Large intestine (tissue), 3 donors: ENCODE results near the gene DEAF1. TPM values are rescaled to one million over a fixed set of nuclear protein-coding genes. Genes with fewer than 3 reads are reported as not detected.
A peak's percentile ranks its signal among the peaks of the same experiment; 100 is the strongest.

ENCODE experiments used
- DNase-seq, 2 donors: peaks; one replicate each; pipeline versions ENCODE4 v3.0.0 to v3.0.0-alpha.2; 2013
- H3K27ac ChIP-seq: one replicate; pipeline ENCODE4 v1.5.1; 2013; ENCODE audit warnings: low read length
- H3K27me3 ChIP-seq: 2 replicates; pipeline ENCODE4 v1.6.1; 2013; ENCODE audit warnings: low read length; ENCODE audit not compliant: control insufficient read depth, insufficient read depth
- H3K36me3 ChIP-seq: 2 replicates; pipeline ENCODE4 v1.6.1; 2013; ENCODE audit warnings: low read length; ENCODE audit not compliant: control insufficient read depth, insufficient read depth
- H3K4me1 ChIP-seq: one replicate; pipeline ENCODE4 v1.6.1; 2013; ENCODE audit warnings: low read length; ENCODE audit not compliant: control insufficient read depth, insufficient read depth
- H3K4me3 ChIP-seq: one replicate; pipeline ENCODE4 v1.5.1; 2013; ENCODE audit warnings: low read length
- H3K9me3 ChIP-seq: one replicate; pipeline ENCODE4 v1.6.1; 2013; ENCODE audit warnings: mild to moderate bottlenecking, low read depth, low read length, moderate library complexity; ENCODE audit not compliant: control insufficient read depth
- WGBS: methylation state at CpG from one replicate; pipeline ENCODE4 v1.1.5; 2013; ENCODE audit warnings: low lambda C conversion rate; ENCODE audit not compliant: insufficient coverage; 5-methylcytosine and 5-hydroxymethylcytosine counted together
- polyA plus RNA-seq: library from polyadenylated mRNA; unstranded; fragments of 120-200 nt; gene quantifications from one replicate; pipeline ENCODE4 v1.2.1, GENCODE V29; 2013

DEAF1 gene
- polyA plus RNA-seq, 1 donor = 24.1 TPM

- Histone ChIP-seq H3K27me3 (peaks cover 47% of the 10 kb centered on the region), H3K27ac (no peak within 1 kb of the TSS), H3K4me1 (peaks cover 21% of the 10 kb centered on the region), H3K36me3 (no peaks in the 10 kb centered on the region), H3K4me3 (no peak within 1 kb of the TSS), H3K9me3 (peaks cover 8% of the 10 kb centered on the region)
- DNase-seq = peak in 1 of 2 donors; percentile 53
- no CpG with 5 or more reads among the region's 100 CpGs for WGBS
Observed at GRCh38 chr11:636511-637332, 58.3 kb downstream of the DEAF1 start, which contains the start of gene DRD4. DRD4 (plus strand) TSS chr11:637269; CDS start chr11:637305, 36 bp downstream.

- peaks cover 8% of the 10 kb centered on the region for H3K9me3 ChIP-seq
- H3K4me1 ChIP-seq = peaks cover 21% of the 10 kb centered on the region
- no CpG with 5 or more reads among the region's 22 CpGs for WGBS
- no peak for DNase-seq
- no peaks in the 10 kb centered on the region for H3K36me3 ChIP-seq
- H3K27me3 ChIP-seq = peaks cover 46% of the 10 kb centered on the region
- H3K27ac ChIP-seq = no peak overlapping the region
- H3K4me3 ChIP-seq = no peak overlapping the region
Observed at GRCh38 chr11:635945-636510, 59.0 kb downstream of the DEAF1 start.

- peaks cover 11% of the 10 kb centered on the region for H3K9me3 ChIP-seq
- 100% methylated on average over 1 of the region's 5 CpGs for WGBS
- no peak overlapping the region for H3K27ac ChIP-seq
- H3K4me3 ChIP-seq = no peak overlapping the region
- no peak for DNase-seq
- H3K4me1 ChIP-seq = peaks cover 5% of the 10 kb centered on the region
- peaks cover 7% of the 10 kb centered on the region for H3K27me3 ChIP-seq
- no peaks in the 10 kb centered on the region for H3K36me3 ChIP-seq
Observed at GRCh38 chr11:630871-631270, 64.2 kb downstream of the DEAF1 start.

- peaks cover 11% of the 10 kb centered on the region for H3K4me1 ChIP-seq
- no peaks in the 10 kb centered on the region for H3K36me3 ChIP-seq
- no peak overlapping the region for H3K27ac ChIP-seq
- H3K27me3 ChIP-seq = peaks cover 6% of the 10 kb centered on the region
- 46% methylated on average over 2 of the region's 10 CpGs for WGBS
- DNase-seq = peak in 1 of 2 donors; percentile 47
- H3K9me3 ChIP-seq = peaks cover 11% of the 10 kb centered on the region
- H3K4me3 ChIP-seq = no peak overlapping the region
Observed at GRCh38 chr11:629237-629583, 65.8 kb downstream of the DEAF1 start.

- peaks cover 5% of the 10 kb centered on the region for H3K36me3 ChIP-seq
- WGBS = no CpG with 5 or more reads among the region's 31 CpGs
- peaks cover 11% of the 10 kb centered on the region for H3K9me3 ChIP-seq
- H3K4me3 ChIP-seq = no peak overlapping the region
- H3K4me1 ChIP-seq = peaks cover 15% of the 10 kb centered on the region
- peak in 1 of 2 donors; percentile 2 for DNase-seq
- no peak overlapping the region for H3K27ac ChIP-seq
- peaks cover 6% of the 10 kb centered on the region for H3K27me3 ChIP-seq
Observed at GRCh38 chr11:628056-628455, 67.0 kb downstream of the DEAF1 start.

- Histone ChIP-seq H3K9me3 (peaks cover 11% of the 10 kb centered on the region), H3K4me3 (no peak overlapping the region), H3K27ac (no peak overlapping the region), H3K36me3 (peaks cover 9% of the 10 kb centered on the region), H3K4me1 (peaks cover 15% of the 10 kb centered on the region), H3K27me3 (peaks cover 6% of the 10 kb centered on the region)
- DNase-seq = peak in 1 of 2 donors; percentile 1
- no CpG with 5 or more reads among the region's 28 CpGs for WGBS
Observed at GRCh38 chr11:627308-627576, 67.8 kb downstream of the DEAF1 start.

GRCh38 chr11:626475-627307 lies 68.3 kb downstream of the DEAF1 start, which contains the start of gene SCT:
SCT (minus strand) TSS chr11:627181; CDS start chr11:627143, 38 bp downstream.
- peaks cover 20% of the 10 kb centered on the region for H3K4me1 ChIP-seq
- H3K9me3 ChIP-seq = peaks cover 11% of the 10 kb centered on the region
- peaks cover 14% of the 10 kb centered on the region for H3K36me3 ChIP-seq
- H3K27ac ChIP-seq = peak within 1 kb of the TSS; percentile 96
- H3K27me3 ChIP-seq = peaks cover 6% of the 10 kb centered on the region
- H3K4me3 ChIP-seq = peak within 1 kb of the TSS; percentile 73
- no CpG with 5 or more reads among the region's 72 CpGs for WGBS
- DNase-seq = peak in 1 of 2 donors; percentile 48

- peaks cover 28% of the 10 kb centered on the region for H3K4me1 ChIP-seq
- peak; percentile 76 to 90 for DNase-seq
- peaks cover 11% of the 10 kb centered on the region for H3K9me3 ChIP-seq
- WGBS = no CpG with 5 or more reads among the region's 22 CpGs
- H3K4me3 ChIP-seq = peak overlapping the region; percentile 73
- peaks cover 21% of the 10 kb centered on the region for H3K36me3 ChIP-seq
- peaks cover 6% of the 10 kb centered on the region for H3K27me3 ChIP-seq
- H3K27ac ChIP-seq = peak overlapping the region; percentile 96
Observed at GRCh38 chr11:625636-626268, 69.3 kb downstream of the DEAF1 start.

GRCh38 chr11:624705-625635 lies 70.1 kb downstream of the DEAF1 start, which contains the start of gene CDHR5:
CDHR5 (minus strand) TSS chr11:624955; CDS start chr11:624902, 53 bp downstream.
- peak within 1 kb of the TSS; percentile 73 for H3K4me3 ChIP-seq
- DNase-seq = peak; percentile 95 to 97
- peaks cover 6% of the 10 kb centered on the region for H3K27me3 ChIP-seq
- no CpG with 5 or more reads among the region's 33 CpGs for whole genome bisulfite sequencing
- peaks cover 28% of the 10 kb centered on the region for H3K4me1 ChIP-seq
- peaks cover 26% of the 10 kb centered on the region for H3K36me3 ChIP-seq
- peak within 1 kb of the TSS; percentile 96 for H3K27ac ChIP-seq
- H3K9me3 ChIP-seq = peaks cover 11% of the 10 kb centered on the region
